ENCODE data around the gene INPP5A. TPM values are rescaled to one million over a fixed set of nuclear protein-coding genes. Genes with fewer than 3 reads are reported as not detected.
"Not testable (repeated sequence)": the region's sequence is repeated elsewhere in the genome, so short reads cannot be mapped to it uniquely, and the experiment has no call there.

Gene INPP5A
- total and polyA plus RNA-seq, 4 donors: 34.7 to 43.5 (median 41.2) TPM

- WGBS (ENCODE audit: insufficient coverage): 97% methylated on average over 11 of the region's 13 CpGs
- peaks cover 53% of the 10 kb centered on the region for H3K36me3 ChIP-seq (ENCODE audit: control insufficient read depth, insufficient read depth, low read length)
Measured at GRCh38 chr10:132766291-132766690, 228.7 kb downstream of the INPP5A start.

GRCh38 chr10:132768346-132769248, 231.0 kb downstream of the INPP5A start:
- H3K36me3 ChIP-seq (ENCODE audit: control insufficient read depth, insufficient read depth, low read length): peaks cover 57% of the 10 kb centered on the region
- DNase-seq (ENCODE audit: low read depth in 4 of 6, low spot score in 6 of 6): no peak
- 97% methylated on average over 38 of the region's 41 CpGs for WGBS (ENCODE audit: insufficient coverage)
- no peak overlapping the region for H3K4me3 ChIP-seq (ENCODE audit: low read depth, low read length)
- H3K9me3 ChIP-seq (ENCODE audit: control insufficient read depth, insufficient read depth, low read length): no peaks in the 10 kb centered on the region
- no peak overlapping the region for H3K27ac ChIP-seq (ENCODE audit: low read depth, low read length)
- H3K4me1 ChIP-seq (ENCODE audit: control insufficient read depth, insufficient read depth, low read length): peaks cover 10% of the 10 kb centered on the region
- H3K27me3 ChIP-seq (ENCODE audit: control insufficient read depth, insufficient read depth, low read length): no peaks in the 10 kb centered on the region

More at GRCh38 chr10:132766291-132766690, 228.7 kb downstream of the INPP5A start:
- Histone ChIP-seq H3K9me3 (ENCODE audit: control insufficient read depth, insufficient read depth, low read length) (no peaks in the 10 kb centered on the region), H3K4me1 (ENCODE audit: control insufficient read depth, insufficient read depth, low read length) (peaks cover 10% of the 10 kb centered on the region), H3K27me3 (ENCODE audit: control insufficient read depth, insufficient read depth, low read length) (no peaks in the 10 kb centered on the region), H3K4me3 (ENCODE audit: low read depth, low read length) (no peak overlapping the region), H3K27ac (ENCODE audit: low read depth, low read length) (no peak overlapping the region)
- no peak for DNase-seq (ENCODE audit: low read depth in 4 of 6, low spot score in 6 of 6)

- H3K4me3 ChIP-seq (ENCODE audit: low read depth, low read length): no peak overlapping the region
- no peak for DNase-seq (ENCODE audit: low read depth in 4 of 6, low spot score in 6 of 6)
- H3K36me3 ChIP-seq (ENCODE audit: control insufficient read depth, insufficient read depth, low read length): peaks cover 60% of the 10 kb centered on the region
- H3K4me1 ChIP-seq (ENCODE audit: control insufficient read depth, insufficient read depth, low read length): peaks cover 5% of the 10 kb centered on the region
- WGBS (ENCODE audit: insufficient coverage): 93% methylated on average over 34 of the region's 45 CpGs
- no peaks in the 10 kb centered on the region for H3K9me3 ChIP-seq (ENCODE audit: control insufficient read depth, insufficient read depth, low read length)
- no peaks in the 10 kb centered on the region for H3K27me3 ChIP-seq (ENCODE audit: control insufficient read depth, insufficient read depth, low read length)
- no peak overlapping the region for H3K27ac ChIP-seq (ENCODE audit: low read depth, low read length)
Measured at GRCh38 chr10:132770061-132771021, 232.8 kb downstream of the INPP5A start.

- not testable (repeated sequence) for DNase-seq (ENCODE audit: low read depth in 4 of 6, low spot score in 6 of 6); H3K4me1 ChIP-seq (ENCODE audit: control insufficient read depth, insufficient read depth, low read length); H3K9me3 ChIP-seq (ENCODE audit: control insufficient read depth, insufficient read depth, low read length); H3K27ac ChIP-seq (ENCODE audit: low read depth, low read length); H3K27me3 ChIP-seq (ENCODE audit: control insufficient read depth, insufficient read depth, low read length); H3K4me3 ChIP-seq (ENCODE audit: low read depth, low read length)
- WGBS (ENCODE audit: insufficient coverage): 100% methylated on average over 11 of the region's 25 CpGs
- H3K36me3 ChIP-seq (ENCODE audit: control insufficient read depth, insufficient read depth, low read length): peaks cover 66% of the 10 kb centered on the region
Measured at GRCh38 chr10:132772816-132773215, 235.2 kb downstream of the INPP5A start.

- Histone ChIP-seq H3K9me3 (ENCODE audit: control insufficient read depth, insufficient read depth, low read length) (no peaks in the 10 kb centered on the region), H3K36me3 (ENCODE audit: control insufficient read depth, insufficient read depth, low read length) (peaks cover 64% of the 10 kb centered on the region), H3K4me3 (ENCODE audit: low read depth, low read length) (no peak overlapping the region), H3K27me3 (ENCODE audit: control insufficient read depth, insufficient read depth, low read length) (no peaks in the 10 kb centered on the region), H3K4me1 (ENCODE audit: control insufficient read depth, insufficient read depth, low read length) (peaks cover under 1% of the 10 kb centered on the region), H3K27ac (ENCODE audit: low read depth, low read length) (no peak overlapping the region)
- WGBS (ENCODE audit: insufficient coverage): 65% methylated on average over 28 of the region's 29 CpGs
- DNase-seq (ENCODE audit: low read depth in 4 of 6, low spot score in 6 of 6): no peak
Measured at GRCh38 chr10:132774181-132774901, 236.8 kb downstream of the INPP5A start.

GRCh38 chr10:132774902-132775863, 237.6 kb downstream of the INPP5A start:
- no peaks in the 10 kb centered on the region for H3K9me3 ChIP-seq (ENCODE audit: control insufficient read depth, insufficient read depth, low read length)
- no peak overlapping the region for H3K27ac ChIP-seq (ENCODE audit: low read depth, low read length)
- H3K27me3 ChIP-seq (ENCODE audit: control insufficient read depth, insufficient read depth, low read length): no peaks in the 10 kb centered on the region
- no peak overlapping the region for H3K4me3 ChIP-seq (ENCODE audit: low read depth, low read length)
- peak in 1 of 6 donors; percentile 29 for DNase-seq (ENCODE audit: low read depth in 4 of 6, low spot score in 6 of 6)
- 87% methylated on average over 15 of the region's 22 CpGs for WGBS (ENCODE audit: insufficient coverage)
- H3K4me1 ChIP-seq (ENCODE audit: control insufficient read depth, insufficient read depth, low read length): peaks cover 5% of the 10 kb centered on the region
- peaks cover 66% of the 10 kb centered on the region for H3K36me3 ChIP-seq (ENCODE audit: control insufficient read depth, insufficient read depth, low read length)

GRCh38 chr10:132776186-132776585, 238.6 kb downstream of the INPP5A start:
- no peak overlapping the region for H3K4me3 ChIP-seq (ENCODE audit: low read depth, low read length)
- H3K9me3 ChIP-seq (ENCODE audit: control insufficient read depth, insufficient read depth, low read length): no peaks in the 10 kb centered on the region
- 93% methylated on average over 16 of the region's 18 CpGs for WGBS (ENCODE audit: insufficient coverage)
- no peaks in the 10 kb centered on the region for H3K27me3 ChIP-seq (ENCODE audit: control insufficient read depth, insufficient read depth, low read length)
- no peak overlapping the region for H3K27ac ChIP-seq (ENCODE audit: low read depth, low read length)
- peaks cover 65% of the 10 kb centered on the region for H3K36me3 ChIP-seq (ENCODE audit: control insufficient read depth, insufficient read depth, low read length)
- DNase-seq (ENCODE audit: low read depth in 4 of 6, low spot score in 6 of 6): no peak
- peaks cover 5% of the 10 kb centered on the region for H3K4me1 ChIP-seq (ENCODE audit: control insufficient read depth, insufficient read depth, low read length)

GRCh38 chr10:132776821-132777220, 239.2 kb downstream of the INPP5A start:
- WGBS (ENCODE audit: insufficient coverage): 90% methylated on average over 18 of the region's 18 CpGs
- Histone ChIP-seq H3K4me1 (ENCODE audit: control insufficient read depth, insufficient read depth, low read length) (peaks cover 5% of the 10 kb centered on the region), H3K36me3 (ENCODE audit: control insufficient read depth, insufficient read depth, low read length) (peaks cover 67% of the 10 kb centered on the region), H3K27me3 (ENCODE audit: control insufficient read depth, insufficient read depth, low read length) (no peaks in the 10 kb centered on the region), H3K9me3 (ENCODE audit: control insufficient read depth, insufficient read depth, low read length) (no peaks in the 10 kb centered on the region), H3K4me3 (ENCODE audit: low read depth, low read length) (no peak overlapping the region), H3K27ac (ENCODE audit: low read depth, low read length) (no peak overlapping the region)
- no peak for DNase-seq (ENCODE audit: low read depth in 4 of 6, low spot score in 6 of 6)
